ENCODE data around the gene CCDC192.

The CCDC192 gene

DNA sequence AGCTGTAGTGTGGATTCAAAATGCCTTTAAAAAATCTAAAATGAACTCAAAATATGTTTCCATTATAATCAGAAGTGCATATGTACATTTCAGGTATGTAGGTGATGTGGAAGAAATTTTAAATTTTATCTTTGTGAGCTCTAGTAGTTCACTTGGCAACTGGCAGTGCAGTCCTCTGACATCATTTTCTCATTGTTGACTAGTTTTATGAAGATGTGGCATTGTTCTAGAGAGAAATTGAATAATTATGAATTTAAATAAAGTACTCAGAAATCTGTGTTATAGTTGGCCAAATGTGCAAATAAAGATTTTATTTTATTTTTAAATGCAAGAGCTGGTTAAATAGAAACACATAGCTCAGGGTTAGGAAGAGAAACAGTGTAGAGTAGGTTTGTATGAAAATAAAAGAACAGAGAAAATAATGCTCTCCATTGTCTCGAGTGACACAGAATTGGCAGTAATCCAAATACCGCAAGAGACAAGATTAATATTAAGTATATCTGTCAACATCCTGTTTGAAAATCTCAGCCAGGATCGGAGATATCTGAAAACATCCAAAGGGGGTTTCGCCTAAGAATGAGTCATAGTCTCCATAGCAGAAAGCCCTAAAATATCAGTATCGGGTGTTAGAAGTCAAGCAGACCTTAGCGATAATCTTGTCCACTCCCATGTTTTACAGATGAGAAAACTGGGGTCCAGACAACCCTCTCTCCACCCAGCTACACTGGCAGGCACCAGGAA, 189.4 kb downstream of the CCDC192 start:
- no peak for DNase-seq

DNA sequence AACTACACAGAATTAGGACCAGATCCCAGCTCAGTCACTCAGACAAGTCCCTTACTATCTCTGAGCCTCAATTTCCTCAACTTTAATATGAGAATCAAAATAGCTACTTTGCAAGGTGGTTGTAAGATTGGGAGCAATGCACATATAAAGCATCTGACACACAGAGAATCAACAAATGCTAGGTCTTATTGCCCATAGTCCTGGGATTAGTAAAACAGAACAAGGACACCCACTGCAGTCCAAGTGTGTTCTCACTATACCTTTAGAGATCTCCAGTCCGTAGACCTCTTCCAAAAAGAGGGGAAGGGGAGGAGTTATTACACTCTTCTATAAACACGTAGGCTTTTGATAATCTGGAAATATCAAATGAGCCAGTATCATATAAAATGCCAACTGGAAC, 190.0 kb downstream of the CCDC192 start:
- DNase-seq: no peak

DNA sequence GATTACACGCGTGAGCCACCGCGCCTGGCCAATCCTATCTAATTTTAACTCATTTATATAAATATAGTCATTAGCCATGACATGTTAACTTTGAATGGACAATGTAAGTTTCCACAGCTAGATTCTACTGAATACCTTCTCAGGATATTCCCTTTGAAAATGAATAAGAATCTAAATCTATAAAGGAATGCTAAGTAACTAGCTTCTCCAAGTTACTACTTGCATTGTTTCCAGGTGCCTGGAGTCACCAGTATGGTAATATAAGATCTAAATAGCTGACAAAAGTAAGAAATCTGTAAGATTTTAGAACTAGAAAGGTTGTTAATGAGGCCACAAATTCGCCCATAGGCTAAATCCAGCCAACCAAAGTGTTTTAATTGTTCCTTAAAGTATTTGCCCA, 191.3 kb downstream of the CCDC192 start:
- no peak for DNase-seq

DNA sequence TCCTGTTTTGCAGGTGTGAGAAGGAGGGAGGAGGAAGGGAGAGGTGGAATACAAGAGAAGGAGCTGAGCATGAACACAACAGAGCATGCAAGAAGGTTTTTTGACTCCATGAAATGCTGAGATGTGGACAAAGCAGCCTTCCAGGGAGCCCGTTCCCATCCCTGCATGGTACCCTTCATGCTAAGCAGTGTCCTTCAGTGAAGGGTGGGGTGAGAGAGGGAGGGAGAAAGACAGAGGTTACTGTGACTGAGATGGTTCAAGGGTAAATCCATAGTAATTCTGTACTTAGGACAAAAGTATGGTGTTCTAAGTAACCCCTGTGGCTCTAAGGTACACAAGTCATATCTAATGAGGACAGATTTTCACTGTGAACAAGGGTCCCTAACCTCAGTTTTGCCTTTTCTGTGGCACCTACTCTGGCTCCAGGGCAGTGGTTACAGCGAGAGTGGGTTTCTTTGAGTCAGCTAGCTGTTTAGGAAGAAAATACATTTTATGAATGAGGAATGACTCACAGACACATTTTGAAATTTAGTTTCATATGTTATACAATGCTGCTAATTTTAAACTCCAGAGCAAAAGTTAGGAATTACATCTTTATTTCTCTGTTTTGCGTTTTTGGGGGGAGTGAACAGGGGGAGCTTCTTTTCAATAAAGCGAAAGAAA, 195.5 kb downstream of the CCDC192 start:
- no peak for DNase-seq

DNA sequence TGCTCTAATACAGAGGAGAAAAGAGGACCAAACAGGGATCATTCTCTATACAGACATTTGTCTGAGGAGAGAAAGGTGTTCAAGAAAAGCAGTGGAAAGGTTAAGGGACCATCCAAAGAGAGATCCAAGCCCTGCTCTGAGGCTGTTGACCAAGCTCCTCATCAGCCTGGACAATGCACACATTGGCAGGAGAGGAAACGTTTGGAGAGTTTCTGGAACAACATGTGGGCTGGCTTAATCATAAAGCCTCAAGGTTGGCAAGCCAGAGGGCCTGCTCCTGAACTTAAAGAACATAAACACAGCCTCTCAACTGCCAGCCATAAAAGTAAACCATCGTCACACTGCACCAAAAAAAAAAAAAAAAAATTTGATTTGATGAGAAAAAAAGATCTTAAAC, 196.0 kb downstream of the CCDC192 start:
- no peak for DNase-seq

DNA sequence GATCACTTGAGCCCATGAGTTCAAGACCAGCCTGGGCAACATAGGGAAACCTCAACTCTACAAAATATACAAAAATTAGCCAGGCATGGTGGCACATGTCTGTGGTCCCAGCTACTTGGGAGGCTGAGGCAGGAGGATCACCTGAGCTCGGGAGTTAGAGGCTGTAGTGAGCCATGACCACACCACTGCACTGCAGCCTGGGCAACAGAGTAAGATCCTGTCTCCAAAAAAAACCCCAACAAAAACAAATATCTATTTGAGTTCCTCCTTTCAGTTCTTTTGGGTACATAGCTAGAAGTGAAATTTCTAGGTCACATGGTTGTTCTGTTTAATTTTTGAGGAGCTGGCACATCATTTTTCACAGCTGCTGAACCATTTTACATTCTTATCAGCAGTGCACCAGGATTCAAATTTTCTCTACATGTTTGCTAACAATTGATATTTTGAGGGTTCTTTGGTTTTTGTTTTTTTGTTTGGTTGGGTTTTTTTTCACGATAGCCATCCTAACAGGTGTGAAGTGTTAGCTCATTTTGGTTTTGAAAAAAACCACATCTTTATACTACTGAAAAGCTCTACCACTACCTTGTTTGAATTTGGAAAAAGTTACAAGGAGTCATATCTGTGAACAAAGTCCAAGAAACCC, 203.5 kb downstream of the CCDC192 start:
- no peak for DNase-seq

DNA sequence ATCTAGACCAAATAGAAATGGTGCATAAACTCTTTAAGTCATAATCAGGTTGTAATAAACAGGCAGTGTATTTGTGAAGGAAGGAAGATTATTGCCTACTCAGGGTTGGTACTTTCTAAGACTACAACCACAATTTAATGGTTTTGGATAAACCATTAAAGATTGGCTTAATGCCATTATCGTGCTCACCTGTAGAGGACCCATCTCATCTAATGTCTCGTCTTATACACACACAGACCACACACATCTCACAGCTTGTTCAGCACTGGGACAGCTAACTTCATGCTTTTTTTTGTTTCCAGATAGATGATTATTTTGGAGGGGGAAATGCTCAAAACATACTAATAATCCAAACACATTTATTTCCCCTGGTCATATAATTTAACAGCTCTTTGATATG, 204.7 kb downstream of the CCDC192 start:
- DNase-seq: no peak

DNA sequence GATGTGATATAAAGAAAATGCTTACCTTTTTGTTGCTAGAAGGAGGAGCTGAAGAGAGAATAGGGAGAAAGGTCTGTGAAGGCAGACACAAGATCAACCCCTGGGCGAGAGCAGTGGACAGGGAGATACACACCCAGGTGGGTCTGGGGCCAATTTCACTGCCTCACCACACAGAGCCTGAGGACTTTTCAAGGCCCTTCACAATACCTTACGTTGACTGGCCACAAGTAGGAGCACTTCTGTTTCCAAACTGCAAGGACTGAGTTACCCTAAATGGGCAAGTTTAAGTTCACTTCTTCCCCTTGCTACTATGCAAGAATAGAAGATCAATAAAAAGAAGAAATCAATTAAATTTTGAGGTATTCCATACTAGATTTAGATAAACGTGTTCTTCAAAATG, 205.9 kb downstream of the CCDC192 start:
- no peak for DNase-seq

DNA sequence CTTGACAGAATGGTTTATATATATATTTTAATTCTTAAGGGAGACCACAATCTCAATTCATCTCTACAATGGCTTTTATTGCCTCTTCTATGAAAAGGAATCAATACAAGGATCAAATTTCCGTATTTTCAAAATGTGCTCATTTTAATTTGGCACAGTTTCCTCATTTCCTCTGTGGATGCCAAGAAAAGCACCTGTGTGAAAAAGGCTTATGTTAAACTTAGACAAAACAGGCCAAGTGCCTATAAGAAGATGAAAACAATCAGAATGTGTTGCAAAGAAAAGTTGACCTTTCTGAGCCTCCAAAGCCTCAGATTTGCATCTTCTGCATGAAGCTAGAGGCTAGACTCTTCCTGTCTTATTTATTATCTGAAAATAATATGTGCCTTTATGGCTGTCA, 206.6 kb downstream of the CCDC192 start:
- no peak for DNase-seq

DNA sequence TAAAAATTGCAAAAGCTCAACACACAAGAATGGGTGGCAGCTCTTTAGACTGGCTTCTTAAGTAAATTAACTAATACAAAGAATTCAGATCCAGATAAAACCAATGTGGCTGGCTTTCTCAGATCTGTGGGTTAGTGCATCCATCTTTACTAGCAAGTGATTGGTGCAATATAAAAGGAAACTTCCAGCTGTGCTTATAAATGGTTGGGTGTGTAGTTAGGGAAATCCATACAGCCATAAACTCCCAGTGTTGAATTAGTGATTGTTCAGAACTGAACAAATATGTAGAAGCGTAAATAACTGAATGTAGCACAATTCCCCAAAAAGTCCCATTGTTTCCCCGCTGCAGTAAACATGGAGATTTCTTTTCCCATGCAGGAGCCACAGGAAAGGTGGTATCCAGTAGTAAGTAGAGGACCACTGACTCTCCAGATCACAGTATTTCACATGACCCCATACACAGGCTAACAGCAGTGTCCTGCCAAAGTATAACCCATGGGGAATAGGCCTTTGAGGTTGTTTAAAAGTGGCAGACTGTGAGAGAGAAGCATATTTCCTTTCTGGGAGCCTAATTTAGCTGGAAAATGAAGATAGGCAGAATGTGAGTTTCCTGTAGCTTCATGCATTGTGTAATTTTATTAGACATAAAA, 207.2 kb downstream of the CCDC192 start:
- no peak for DNase-seq

DNA sequence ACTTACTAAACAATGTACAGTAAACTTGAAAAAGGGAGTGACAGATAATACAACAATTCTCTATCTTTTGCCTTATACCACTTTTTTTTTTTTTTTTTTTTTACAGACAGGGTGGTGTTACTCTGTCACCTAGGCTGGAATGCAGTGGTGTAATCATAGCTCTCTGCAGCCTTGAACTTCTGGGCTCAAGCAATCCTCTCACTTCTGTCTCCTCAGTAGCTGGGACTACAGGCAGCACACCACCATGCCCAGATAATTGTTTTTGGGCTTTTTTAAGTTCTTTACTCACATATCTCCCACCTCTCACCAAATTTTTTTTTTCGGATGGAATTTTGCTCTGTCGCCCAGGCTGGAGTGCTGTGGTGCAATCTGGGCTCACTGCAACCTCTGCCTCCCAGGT, 208.4 kb downstream of the CCDC192 start:
- DNase-seq: no peak

DNA sequence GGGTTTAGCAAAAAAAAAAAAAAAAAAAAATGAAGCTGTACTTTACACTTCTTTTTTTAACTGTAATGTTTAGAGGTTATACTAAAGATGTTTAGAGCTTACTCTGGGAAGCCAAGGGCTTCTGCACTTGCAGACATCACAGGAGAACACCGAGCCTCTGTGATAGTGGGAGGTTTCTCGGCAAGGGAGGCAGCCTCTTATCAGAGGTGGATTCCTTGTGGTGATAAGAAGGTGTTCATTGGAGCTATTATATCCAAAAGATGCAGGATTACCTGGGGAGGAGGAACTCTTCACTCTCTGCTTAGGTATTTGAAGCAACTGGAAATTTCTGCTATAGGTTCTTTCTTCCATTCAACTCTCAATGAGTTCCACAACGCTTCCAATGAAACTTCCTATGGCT, 209.2 kb downstream of the CCDC192 start:
- no peak for DNase-seq

DNA sequence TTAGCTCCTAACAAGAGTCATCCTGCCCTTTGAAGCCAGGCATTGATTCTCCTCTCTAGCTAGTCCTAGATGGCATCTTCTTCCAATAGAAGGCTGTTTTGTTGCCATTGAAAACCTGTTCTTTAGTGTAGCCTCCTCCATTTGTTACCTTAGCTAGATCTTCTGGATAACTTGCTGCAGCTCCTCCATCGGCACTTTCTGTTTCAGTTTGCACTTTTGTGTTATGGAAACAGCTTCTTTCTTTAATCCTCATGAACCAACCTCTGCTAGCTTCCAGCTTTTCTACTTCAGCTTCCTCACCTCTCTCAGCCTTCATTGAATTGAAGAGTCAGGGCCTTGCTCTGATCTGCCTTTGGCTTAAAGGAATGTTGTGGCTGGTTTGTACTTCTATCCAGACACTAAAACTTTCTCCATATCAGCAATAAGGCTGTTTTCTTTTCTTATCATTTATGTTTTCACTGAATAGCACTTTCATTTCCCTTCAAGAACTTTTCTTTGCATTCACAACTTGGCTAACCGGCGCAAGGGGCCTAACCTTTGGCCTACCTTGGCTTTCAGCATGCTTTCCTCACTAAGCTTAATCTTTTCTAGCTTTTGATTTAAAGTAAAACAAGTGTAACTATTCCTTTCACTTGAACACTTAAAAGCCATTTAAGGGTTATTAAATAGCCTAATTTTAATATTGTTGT, 213.8 kb downstream of the CCDC192 start:
- no peak for DNase-seq

DNA sequence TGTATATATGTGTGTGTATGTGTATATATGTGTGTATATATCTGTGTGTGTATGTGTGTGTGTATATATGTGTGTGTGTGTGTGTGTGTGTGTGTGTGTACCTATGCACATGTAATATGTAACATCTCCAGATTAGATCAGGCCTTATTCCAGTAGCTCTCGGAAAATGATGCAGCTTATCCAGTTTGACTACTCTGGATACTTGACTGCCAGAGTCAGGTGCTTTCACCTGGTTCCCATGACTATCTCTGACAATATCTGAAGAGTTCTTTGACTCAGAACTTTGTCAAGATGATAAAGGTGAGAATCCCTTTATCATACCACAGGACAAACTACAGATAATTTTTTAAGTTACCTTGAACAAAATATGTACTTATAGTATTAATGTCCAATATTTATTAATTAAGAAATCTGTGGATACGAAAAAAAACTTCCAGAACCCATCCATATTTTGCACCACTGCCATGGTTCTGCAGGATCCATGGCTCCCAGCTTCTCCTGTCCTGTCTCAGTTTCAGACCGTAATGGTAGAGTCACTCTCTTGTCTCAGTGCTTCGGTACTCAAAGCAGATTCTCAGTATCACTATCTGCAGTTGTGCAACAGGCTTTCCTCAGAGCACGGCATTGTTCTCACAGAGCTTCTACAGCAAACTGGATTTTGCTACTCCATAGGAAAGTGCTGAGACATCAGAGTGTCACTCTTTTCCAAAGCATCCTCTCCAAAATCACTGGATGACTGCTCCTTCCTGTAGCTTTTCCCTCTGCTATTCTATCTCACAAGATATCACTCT, 216.0 kb downstream of the CCDC192 start:
- DNase-seq: no peak

DNA sequence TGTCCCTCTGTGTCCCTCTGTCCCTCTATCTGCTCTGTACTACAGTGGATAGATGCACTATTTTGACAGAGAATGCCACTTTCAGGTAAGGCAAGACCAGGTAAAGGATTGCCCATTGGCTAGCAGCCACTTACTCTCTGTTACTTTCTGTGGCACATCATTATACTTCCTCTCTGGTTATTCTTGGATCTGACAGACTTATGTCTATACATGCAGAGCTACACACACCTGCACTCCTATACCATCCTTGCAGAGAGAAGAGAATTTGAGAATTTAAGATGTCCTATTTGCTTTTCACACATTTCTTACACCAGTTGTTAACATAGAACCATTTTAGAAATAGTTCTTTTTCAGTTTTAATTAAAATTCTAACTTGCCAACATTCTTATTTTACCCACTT, 216.6 kb downstream of the CCDC192 start:
- DNase-seq: no peak

DNA sequence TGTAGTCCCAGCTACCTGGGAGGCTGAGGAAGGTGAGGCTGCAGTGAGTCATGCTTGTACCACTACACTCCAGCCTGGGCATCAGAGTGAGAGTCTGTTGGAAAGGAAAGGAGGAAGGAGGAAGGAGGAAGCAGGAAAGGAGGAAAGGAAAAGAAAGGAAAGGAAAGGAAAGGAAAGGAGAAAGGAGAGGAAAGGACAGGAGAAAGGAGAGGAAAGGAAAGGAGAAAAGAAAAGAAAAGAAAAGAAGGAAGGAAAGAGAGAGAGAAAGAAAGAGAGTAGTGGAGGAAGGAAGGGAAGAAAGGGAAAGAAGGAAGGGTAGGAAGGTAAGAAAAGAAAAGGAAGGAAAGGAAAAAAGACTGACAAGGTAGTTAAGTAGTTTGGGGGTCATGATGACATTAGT, 217.7 kb downstream of the CCDC192 start:
- no peak for DNase-seq

DNA sequence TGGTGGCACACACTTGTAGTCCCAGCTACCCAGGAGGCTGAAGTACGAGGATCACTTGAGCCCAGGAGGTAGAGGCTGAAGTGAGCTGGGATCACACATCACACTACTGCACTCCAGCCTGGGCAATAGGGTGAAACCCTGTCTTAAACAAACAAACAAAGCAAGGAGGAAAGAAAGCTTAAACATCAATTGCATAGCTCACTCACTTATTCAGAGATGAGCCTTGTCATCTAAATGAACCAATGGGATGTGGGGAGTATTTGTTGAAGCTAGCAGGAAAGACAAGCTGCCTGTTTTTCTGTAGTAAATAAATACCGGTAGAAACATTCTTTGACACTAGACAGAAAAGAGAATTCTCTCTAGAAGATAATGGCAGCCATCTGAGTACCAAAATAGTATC, 219.4 kb downstream of the CCDC192 start:
- DNase-seq: no peak

DNA sequence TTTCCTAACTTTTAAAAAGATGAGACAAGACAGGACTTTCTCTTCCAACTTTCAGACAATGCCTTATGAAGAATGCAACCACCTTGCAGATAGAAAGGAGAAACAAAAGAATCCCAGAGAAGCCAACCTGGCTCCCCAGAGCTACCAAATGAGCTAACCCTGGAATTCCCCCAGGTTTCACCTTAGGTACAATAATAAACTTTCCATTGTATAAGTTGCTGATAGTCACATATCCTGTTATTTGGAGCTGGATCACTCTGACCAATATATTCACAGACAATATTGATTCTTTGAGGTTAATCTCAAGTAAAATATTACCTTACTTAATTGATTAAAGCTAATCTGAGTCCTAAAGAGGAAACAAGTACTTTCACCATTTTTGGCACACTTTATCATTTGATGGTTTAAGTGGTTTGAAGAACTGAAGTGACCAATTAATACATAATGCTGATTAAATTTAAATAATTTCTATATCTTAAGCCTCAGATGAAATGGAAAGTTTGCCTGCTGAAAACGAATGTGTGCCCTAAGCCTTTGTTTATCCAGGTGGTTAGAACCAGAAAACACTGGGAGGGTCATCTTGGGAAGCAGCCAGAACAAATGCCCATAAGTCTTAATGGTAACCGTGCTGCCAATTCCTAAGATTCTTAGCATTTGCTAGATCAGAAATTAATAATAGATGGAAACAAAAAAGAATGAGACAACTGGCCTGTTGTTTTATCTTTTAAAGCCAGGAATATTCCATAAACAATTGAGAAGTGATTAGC, 220.8 kb downstream of the CCDC192 start:
- no peak for DNase-seq

DNA sequence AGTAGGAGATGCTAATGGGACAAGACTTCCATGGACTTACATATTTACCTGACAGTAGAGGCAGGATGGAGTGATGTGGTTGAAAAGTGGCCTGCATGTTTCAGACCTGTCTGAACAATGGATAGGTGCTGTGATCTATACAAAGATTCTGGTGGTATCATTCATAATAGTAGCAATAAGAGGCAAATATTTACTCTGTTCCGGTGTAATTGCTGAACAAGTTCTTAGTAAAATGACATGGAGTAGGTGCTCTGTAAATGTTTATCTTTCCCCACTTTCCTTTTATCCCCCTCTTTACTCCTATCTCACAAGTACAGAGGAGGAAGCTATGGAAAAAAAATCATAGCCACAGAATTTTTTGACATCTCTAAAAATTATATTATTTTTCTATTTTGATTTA, 221.4 kb downstream of the CCDC192 start:
- no peak for DNase-seq

DNA sequence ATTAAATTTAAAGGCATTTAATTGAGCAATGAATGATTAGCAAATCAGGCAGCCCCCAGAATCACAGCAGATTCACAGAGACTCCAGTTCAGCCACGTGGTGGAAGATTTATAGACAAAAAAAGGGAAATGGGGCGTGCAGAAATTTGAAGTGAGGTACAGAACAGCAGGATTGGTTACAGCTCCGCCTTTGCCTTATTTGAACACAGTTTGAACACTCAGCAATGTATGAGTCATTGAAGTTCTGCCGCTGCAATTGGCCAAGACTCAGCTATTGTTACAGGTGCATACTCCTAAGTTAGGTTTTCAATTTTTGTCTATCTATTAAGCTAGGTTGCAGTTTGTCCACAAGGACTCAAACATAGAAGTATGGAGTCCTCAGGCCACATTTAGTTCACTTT, 222.7 kb downstream of the CCDC192 start:
- no peak for DNase-seq

DNA sequence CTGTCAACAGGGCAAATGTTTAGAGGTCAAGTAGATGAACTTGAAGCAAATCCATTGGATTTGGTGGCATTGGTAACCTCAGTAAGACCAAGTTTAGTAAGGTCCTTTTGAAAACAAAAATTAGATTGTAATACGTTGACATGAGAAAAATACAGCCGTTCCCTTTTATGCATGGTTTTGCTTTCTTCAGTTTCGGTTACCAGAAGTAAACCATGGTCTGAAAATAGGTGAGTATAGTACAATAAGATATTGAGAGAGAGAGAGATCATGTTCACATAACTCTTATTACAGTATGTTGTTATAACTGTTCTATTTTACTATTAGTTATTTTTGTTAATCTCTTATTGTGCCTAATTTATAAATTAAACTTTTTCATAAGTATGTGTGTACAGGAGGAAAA, 223.8 kb downstream of the CCDC192 start:
- no peak for DNase-seq

DNA sequence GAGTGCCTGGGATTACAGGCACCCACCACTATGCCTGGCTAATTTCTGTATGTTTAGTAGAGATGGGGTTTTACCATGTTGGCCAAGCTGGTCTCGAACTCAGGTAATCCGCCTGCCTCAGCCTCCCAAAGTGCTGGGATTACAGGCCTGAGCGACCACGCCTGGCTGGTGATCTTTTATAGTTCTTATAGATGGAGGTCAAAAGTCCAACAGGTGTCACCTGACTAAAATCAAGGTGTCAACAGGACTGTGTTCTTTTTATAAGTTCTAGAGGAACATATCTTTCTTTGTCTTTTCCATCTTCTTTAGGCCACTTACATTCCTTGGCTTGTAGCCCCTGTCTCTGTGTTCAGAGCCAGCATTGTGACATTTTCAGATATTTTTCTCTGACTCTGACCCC, 224.9 kb downstream of the CCDC192 start:
- DNase-seq: no peak
